CMK (cell line): Measurements from ENCODE around the gene PTPRO.

ENCODE experiments used
- DNase-seq: peaks from one replicate; pipeline ENCODE4 v3.0.0-alpha.2; 2010; ENCODE audit warnings: low read depth

Gene PTPRO

DNA sequence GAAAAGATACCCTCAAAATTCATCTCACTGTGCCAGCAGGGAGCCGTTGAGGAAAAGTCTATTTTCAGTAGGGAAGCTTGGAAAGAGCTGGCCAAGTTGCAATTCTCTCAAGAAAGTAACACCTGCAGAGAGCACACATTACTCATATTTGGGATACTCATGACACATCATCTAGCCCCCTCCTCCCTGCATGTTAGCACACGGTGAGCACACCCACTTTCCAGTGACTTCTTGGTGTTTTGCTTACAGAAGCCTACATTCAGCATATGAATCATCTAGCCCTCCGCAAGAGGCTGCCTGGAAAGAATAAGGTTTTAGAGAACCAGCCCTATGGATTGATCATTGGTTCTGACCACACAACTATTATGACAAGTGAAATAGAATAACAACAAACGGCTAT lies 124.5 kb downstream of the PTPRO start:
- no peak for DNase-seq

DNA sequence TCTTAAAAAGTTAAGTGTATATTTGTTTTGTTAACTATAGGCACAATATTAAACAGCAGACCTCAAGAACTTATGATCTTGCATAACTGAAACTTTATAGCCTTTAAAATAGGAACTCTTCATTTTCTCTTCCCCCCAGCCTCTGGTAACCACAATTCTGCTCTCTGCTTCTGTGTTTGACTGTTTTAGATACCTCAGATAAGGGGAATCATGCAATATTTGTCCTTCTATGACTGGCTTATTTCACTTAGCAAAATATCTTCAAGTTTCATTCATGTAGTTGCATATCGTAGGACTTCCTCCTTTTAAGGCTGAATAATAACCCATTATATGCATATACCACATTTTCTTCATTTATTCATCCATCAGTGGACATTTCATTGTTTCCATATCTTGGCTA lies 131.3 kb downstream of the PTPRO start:
- no peak for DNase-seq

- DNase-seq = no peak
Observed at GRCh38 chr12:15458008-15458407, 135.7 kb downstream of the PTPRO start.

DNA sequence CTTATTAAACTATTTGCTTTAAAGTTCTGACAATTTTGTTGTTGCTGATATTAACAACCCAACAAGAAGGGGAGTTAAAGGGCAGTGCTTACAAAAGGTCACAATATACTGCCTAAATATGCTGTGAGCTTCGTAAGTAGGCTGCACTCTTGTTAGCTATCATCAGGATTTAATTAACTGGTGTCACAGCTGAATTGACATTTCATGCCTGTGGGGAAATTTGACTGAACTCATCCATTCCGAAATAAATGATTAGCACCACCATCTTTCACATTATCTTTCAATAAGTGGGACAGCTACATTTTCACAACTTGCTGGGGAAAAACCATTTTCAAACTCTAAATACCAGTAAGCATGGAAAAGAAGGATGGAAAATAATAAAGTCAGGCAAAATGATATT lies 146.6 kb downstream of the PTPRO start:
- DNase-seq = no peak

- no peak for DNase-seq
Observed at GRCh38 chr12:15469356-15469755, 147.0 kb downstream of the PTPRO start.

DNA sequence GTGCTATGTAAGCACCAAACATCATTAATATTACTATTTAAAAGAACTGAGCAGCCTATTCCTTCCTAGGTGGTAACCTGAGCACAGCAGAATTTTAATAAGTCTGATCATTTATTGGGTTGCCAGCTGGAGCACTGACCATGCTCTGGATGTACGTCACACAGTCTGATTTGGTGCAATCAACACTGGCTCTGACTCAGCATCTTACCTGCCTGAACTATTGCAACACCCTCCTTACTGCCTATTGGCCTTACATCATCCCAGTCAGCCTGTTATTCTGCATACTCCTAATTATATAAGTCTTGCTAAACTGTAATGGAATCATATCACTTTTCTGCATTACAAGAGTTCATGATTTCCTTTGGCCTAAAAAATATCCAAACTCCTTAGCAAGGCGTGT lies 149.7 kb downstream of the PTPRO start:
- DNase-seq = no peak

DNA sequence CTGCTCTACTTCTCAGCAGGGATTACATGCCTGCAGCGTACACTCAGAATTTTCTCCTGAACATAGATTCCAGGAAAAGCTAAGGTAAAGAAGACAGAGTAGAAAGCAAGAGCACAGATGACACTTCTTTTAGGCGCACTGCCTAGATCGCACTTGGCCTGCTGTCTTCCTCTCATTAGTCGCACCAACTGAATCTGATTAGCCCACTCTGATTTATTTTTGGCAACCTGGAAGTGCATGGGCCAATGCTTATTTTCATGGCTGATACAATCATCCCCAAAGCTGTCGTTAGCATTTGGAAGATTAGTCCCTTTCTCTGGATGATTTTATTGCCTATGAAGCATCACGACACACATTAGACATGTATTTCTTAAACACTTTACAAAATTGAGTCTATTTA lies 152.5 kb downstream of the PTPRO start:
- DNase-seq = no peak

GRCh38 chr12:15477761-15478160 lies 155.5 kb downstream of the PTPRO start:
- DNase-seq = no peak

DNA sequence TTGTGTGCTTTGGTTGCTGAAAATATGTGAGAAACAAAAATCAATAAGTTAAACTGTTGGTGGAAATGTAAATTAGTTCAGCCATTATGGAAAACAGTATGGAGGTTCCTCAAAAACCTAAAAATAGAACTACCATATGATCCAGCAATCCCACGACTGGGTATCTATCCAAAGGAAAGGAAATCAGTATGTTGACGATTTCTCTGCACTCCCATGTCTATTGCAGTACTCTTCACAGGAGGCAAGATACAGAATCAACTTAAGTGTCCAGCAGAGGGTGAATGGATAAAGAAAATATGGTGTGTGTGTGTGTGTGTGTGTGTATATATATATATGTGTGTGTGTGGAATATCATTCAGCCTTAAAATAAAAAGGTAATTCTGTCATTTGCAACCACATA lies 159.5 kb downstream of the PTPRO start:
- no peak for DNase-seq

- no peak for DNase-seq
Observed at GRCh38 chr12:15485466-15485865, 163.2 kb downstream of the PTPRO start.

- DNase-seq = no peak
Observed at GRCh38 chr12:15486859-15487258, 164.6 kb downstream of the PTPRO start.

- DNase-seq = no peak
Observed at GRCh38 chr12:15488481-15488880, 166.2 kb downstream of the PTPRO start.

DNA sequence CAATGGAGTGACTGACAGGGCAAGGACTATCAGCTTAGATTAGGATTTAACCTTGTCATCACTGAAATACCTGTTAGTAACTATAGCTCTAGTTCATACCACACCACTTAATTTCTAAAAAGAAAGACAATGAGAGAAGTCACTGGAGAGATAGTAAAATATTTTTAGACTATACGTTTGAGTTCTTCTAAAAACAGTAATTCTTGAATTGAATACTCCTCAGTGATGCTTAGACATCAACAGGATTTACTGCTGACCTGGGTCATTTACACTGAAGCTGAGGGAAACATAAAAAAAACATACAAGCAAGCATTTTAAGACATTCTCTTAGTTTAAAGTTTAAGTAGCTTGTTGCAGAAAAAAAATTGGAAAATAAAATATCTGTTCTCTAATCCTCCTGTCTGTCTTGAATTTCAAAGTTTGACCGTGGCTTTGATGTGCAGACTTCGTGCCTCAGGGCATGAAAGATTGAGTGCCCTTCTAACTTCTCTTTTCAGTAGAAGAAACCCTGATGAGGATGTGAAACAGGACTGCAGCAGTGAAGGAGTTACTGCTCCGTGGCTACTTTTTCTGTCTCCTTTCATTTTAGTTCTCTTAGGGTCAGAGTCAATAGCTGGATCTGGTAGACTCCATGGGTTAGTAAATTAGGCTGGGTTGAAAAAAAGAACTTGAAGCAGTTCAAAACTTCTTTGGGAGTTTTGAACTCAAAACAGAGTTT lies 172.2 kb downstream of the PTPRO start:
- DNase-seq = no peak

- no peak for DNase-seq
Observed at GRCh38 chr12:15495746-15496145, 173.4 kb downstream of the PTPRO start.

- no peak for DNase-seq
Observed at GRCh38 chr12:15496738-15497137, 174.4 kb downstream of the PTPRO start.

GRCh38 chr12:15497671-15498292 lies 175.5 kb downstream of the PTPRO start:
- no peak for DNase-seq

GRCh38 chr12:15502211-15502610 lies 179.9 kb downstream of the PTPRO start:
- DNase-seq = no peak

GRCh38 chr12:15505616-15506015 lies 183.3 kb downstream of the PTPRO start:
- DNase-seq = no peak

DNA sequence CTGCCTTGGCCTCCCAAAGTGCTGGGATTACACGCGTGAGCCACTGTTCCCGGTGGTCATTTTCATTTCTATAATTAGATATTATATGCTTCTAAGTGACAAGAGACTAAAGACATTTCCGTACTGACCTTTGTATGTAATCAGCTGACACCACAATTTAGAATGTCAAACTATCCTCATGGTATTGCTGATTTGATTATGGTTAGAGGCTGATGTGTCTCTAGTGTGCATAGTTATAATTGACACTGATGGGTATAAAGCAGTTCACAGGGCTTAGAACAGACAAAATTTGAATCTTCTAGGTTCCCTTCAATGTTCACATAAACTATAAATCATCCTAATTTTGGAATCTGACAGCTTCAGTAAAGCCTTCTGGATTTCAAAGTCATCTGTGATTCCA lies 192.7 kb downstream of the PTPRO start:
- no peak for DNase-seq

GRCh38 chr12:15520083-15520482 lies 197.8 kb downstream of the PTPRO start:
- no peak for DNase-seq

GRCh38 chr12:15520844-15521243 lies 198.5 kb downstream of the PTPRO start:
- DNase-seq = no peak

DNA sequence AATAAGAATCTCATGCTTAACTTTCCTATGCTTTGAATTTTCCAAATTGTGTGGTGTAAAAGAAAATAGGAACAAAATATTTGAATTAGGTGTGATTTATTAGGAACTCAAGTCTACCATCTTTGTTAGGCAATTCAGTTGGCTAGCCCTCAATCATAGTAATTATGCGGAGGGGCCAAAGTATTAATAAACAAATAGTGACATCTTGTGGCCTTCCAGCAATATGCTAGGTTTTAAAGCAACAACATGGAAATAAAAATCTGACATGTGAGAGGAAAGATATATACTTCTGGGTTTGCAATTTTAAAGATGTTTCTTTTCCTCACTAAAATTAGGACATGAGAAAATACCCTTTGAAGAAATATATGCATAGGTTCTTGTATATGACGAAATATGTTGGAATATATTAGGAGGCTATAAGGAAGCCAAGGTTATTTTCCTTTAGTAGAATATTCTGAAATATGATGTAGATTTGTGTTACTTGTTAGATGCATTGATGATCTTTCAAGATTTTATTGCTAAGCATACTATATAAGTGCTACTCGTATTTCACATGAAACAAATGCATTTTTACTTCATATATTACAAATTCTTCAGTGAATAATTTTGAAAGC lies 200.4 kb downstream of the PTPRO start:
- no peak for DNase-seq

- DNase-seq = no peak
Observed at GRCh38 chr12:15525441-15525840, 203.1 kb downstream of the PTPRO start.

- no peak for DNase-seq
Observed at GRCh38 chr12:15526033-15526432, 203.7 kb downstream of the PTPRO start.
